NOMO-1 treated with dmso at 0.1 percent for 144 hours (cell line): ENCODE measurements around the gene C16orf95.
"Not testable (repeated sequence)": the region's sequence is repeated elsewhere in the genome, so short reads cannot be mapped to it uniquely, and the experiment has no call there.

Experiments
- DNase-seq: peaks from one replicate; lab custom pipeline; 2025; ENCODE audit not compliant: unreplicated experiment; lab: John Stamatoyannopoulos, UW

Gene C16orf95

GRCh38 chr16:87259431-87259830, 57.8 kb downstream of the C16orf95 start:
- no peak for DNase-seq

- not testable (repeated sequence) for DNase-seq
Measured at GRCh38 chr16:87258653-87259052, 58.5 kb downstream of the C16orf95 start.

- DNase-seq = no peak
Measured at GRCh38 chr16:87255866-87256265, 61.3 kb downstream of the C16orf95 start.

GRCh38 chr16:87254734-87255133, 62.5 kb downstream of the C16orf95 start:
- DNase-seq = no peak

GRCh38 chr16:87254296-87254695, 62.9 kb downstream of the C16orf95 start:
- DNase-seq = no peak

- no peak for DNase-seq
Measured at GRCh38 chr16:87253536-87253935, 63.7 kb downstream of the C16orf95 start.
